ENCODE results near the gene FAAP20.

DNA sequence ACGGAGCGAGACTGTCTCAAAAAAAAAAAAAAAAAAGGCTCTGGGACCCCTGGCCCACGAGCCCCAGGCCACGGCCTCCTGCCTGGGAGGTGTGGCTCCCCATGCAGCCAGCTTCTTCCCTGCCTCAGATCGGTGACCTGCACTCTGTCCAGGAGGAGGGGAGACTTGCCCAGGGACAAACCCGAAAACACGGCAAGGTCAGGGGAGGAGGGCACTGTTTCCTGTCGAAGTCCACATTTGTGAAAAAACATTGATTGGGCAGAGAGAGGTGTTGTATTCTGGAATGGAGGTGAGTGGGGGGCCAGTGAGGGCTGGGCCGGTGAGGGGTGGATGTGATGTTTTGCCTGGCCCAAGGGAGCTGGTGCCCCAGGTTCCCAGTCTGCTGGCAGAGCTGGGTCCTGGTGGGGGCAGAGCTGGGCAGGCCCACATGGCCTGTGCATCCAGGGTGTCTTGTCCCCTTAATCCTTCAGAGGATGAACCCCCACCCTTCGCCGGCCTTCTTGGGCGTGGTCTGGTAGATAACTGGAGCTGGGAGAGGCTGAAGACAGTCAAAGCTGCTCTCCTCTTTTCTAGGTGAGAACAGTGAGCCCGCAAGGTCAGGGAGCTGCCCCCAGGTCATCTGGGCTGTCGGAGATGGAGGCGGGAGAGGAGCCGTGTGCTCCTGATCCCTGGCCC is 12.4 kb upstream of the FAAP20 start:
- TF ChIP-seq, protein P1, sequence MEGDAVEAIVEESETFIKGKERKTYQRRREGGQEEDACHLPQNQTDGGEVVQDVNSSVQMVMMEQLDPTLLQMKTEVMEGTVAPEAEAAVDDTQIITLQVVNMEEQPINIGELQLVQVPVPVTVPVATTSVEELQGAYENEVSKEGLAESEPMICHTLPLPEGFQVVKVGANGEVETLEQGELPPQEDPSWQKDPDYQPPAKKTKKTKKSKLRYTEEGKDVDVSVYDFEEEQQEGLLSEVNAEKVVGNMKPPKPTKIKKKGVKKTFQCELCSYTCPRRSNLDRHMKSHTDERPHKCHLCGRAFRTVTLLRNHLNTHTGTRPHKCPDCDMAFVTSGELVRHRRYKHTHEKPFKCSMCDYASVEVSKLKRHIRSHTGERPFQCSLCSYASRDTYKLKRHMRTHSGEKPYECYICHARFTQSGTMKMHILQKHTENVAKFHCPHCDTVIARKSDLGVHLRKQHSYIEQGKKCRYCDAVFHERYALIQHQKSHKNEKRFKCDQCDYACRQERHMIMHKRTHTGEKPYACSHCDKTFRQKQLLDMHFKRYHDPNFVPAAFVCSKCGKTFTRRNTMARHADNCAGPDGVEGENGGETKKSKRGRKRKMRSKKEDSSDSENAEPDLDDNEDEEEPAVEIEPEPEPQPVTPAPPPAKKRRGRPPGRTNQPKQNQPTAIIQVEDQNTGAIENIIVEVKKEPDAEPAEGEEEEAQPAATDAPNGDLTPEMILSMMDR (IDR thresholded peaks at IDR 0.05) = no peak
- TF ChIP-seq POLR2A (IDR thresholded peaks at IDR 0.05) = no peak
- TF ChIP-seq EP300 (IDR thresholded peaks at IDR 0.05) = no peak

All from sigmoid colon (tissue), 4 donors.